ENCODE results near the gene VBP1.

DNA sequence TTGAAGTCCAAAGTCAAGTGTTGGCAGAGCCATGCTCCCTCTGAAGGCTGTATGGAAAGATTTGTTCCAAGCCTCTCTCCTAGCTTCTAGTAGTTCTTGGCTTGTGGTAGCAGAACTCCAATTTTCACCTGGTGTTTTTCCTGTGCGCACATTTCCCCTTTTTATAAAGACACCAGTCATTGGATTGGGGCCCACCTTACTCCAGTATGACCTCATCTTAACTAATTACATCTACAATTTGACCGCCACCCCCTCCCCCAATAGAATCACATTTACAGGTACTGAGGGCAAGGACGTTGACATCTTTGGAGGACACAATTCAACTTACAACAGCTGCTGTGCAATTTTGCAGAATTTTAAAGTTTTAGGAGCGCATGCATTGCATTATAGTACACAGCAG, 31.2 kb downstream of the VBP1 start:
- TF ChIP-seq CEBPB (IDR thresholded peaks at IDR 0.05; ENCODE audit: low read depth): no peak
- no peak for TF ChIP-seq EZH2phosphoT487 (IDR thresholded peaks at IDR 0.05; ENCODE audit: borderline replicate concordance)
- no peak for TF ChIP-seq POLR2A (IDR thresholded peaks at IDR 0.05; ENCODE audit: borderline replicate concordance, extremely low read depth, insufficient read depth, insufficient read length)
- TF ChIP-seq, protein P1, sequence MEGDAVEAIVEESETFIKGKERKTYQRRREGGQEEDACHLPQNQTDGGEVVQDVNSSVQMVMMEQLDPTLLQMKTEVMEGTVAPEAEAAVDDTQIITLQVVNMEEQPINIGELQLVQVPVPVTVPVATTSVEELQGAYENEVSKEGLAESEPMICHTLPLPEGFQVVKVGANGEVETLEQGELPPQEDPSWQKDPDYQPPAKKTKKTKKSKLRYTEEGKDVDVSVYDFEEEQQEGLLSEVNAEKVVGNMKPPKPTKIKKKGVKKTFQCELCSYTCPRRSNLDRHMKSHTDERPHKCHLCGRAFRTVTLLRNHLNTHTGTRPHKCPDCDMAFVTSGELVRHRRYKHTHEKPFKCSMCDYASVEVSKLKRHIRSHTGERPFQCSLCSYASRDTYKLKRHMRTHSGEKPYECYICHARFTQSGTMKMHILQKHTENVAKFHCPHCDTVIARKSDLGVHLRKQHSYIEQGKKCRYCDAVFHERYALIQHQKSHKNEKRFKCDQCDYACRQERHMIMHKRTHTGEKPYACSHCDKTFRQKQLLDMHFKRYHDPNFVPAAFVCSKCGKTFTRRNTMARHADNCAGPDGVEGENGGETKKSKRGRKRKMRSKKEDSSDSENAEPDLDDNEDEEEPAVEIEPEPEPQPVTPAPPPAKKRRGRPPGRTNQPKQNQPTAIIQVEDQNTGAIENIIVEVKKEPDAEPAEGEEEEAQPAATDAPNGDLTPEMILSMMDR (IDR thresholded peaks at IDR 0.05 in 2 of 3, conservative IDR thresholded peaks at IDR 0.05 in 1 of 3; ENCODE audit: borderline replicate concordance in 1 of 3, insufficient read depth in 1 of 3, low read depth in 2 of 3, low read length in 2 of 3): no peak
- TF ChIP-seq, protein P2, sequence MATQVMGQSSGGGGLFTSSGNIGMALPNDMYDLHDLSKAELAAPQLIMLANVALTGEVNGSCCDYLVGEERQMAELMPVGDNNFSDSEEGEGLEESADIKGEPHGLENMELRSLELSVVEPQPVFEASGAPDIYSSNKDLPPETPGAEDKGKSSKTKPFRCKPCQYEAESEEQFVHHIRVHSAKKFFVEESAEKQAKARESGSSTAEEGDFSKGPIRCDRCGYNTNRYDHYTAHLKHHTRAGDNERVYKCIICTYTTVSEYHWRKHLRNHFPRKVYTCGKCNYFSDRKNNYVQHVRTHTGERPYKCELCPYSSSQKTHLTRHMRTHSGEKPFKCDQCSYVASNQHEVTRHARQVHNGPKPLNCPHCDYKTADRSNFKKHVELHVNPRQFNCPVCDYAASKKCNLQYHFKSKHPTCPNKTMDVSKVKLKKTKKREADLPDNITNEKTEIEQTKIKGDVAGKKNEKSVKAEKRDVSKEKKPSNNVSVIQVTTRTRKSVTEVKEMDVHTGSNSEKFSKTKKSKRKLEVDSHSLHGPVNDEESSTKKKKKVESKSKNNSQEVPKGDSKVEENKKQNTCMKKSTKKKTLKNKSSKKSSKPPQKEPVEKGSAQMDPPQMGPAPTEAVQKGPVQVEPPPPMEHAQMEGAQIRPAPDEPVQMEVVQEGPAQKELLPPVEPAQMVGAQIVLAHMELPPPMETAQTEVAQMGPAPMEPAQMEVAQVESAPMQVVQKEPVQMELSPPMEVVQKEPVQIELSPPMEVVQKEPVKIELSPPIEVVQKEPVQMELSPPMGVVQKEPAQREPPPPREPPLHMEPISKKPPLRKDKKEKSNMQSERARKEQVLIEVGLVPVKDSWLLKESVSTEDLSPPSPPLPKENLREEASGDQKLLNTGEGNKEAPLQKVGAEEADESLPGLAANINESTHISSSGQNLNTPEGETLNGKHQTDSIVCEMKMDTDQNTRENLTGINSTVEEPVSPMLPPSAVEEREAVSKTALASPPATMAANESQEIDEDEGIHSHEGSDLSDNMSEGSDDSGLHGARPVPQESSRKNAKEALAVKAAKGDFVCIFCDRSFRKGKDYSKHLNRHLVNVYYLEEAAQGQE (IDR thresholded peaks at IDR 0.05; ENCODE audit: low read depth): no peak
- TF ChIP-seq SP1 (IDR thresholded peaks at IDR 0.05; ENCODE audit: low read depth): no peak
- TF ChIP-seq JUND (IDR thresholded peaks at IDR 0.05): no peak
- no peak for TF ChIP-seq EGR1 (IDR thresholded peaks at IDR 0.05; ENCODE audit: low read depth)
- no peak for TF ChIP-seq ELF1 (IDR thresholded peaks at IDR 0.05; ENCODE audit: borderline replicate concordance, low read depth)
- TF ChIP-seq, protein P3, sequence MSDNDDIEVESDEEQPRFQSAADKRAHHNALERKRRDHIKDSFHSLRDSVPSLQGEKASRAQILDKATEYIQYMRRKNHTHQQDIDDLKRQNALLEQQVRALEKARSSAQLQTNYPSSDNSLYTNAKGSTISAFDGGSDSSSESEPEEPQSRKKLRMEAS (IDR thresholded peaks at IDR 0.05): no peak
